Measurements from ENCODE around the gene EHD4.
A peak's percentile ranks its signal among the peaks of the same experiment; 100 is the strongest.

The EHD4 gene

GRCh38 chr15:41949401-41950126 lies 22.8 kb downstream of the EHD4 start:
- CTCF ChIA-PET: no interaction called here

GRCh38 chr15:41948490-41948889 lies 23.9 kb downstream of the EHD4 start:
- H3K9me3 ChIP-seq (ENCODE audit: control insufficient read depth, insufficient read depth, low read depth, low read length): no peaks in the 10 kb centered on the region
- ChIA-PET POLR2A (no interaction called here), CTCF (interaction anchor here (0.6 kb wide), 1 partner anchor 459 kb away, joined by 5 read pairs; no protein-coding TSS in a partner anchor)
- no peak overlapping the region for H3K27ac ChIP-seq (ENCODE audit: extremely low read depth, low read depth, low read length)
- no peak overlapping the region for H3K4me3 ChIP-seq (ENCODE audit: low read depth, low read length)
- no peak for TF ChIP-seq ZNF792 (tag by site-specific recombination; IDR thresholded peaks at IDR 0.05)
- no peak for TF ChIP-seq ZBTB1 (tag by site-specific recombination; IDR thresholded peaks at IDR 0.05)
- TF ChIP-seq, protein P1, sequence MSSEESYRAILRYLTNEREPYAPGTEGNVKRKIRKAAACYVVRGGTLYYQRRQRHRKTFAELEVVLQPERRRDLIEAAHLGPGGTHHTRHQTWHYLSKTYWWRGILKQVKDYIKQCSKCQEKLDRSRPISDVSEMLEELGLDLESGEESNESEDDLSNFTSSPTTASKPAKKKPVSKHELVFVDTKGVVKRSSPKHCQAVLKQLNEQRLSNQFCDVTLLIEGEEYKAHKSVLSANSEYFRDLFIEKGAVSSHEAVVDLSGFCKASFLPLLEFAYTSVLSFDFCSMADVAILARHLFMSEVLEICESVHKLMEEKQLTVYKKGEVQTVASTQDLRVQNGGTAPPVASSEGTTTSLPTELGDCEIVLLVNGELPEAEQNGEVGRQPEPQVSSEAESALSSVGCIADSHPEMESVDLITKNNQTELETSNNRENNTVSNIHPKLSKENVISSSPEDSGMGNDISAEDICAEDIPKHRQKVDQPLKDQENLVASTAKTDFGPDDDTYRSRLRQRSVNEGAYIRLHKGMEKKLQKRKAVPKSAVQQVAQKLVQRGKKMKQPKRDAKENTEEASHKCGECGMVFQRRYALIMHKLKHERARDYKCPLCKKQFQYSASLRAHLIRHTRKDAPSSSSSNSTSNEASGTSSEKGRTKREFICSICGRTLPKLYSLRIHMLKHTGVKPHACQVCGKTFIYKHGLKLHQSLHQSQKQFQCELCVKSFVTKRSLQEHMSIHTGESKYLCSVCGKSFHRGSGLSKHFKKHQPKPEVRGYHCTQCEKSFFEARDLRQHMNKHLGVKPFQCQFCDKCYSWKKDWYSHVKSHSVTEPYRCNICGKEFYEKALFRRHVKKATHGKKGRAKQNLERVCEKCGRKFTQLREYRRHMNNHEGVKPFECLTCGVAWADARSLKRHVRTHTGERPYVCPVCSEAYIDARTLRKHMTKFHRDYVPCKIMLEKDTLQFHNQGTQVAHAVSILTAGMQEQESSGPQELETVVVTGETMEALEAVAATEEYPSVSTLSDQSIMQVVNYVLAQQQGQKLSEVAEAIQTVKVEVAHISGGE (tag by site-specific recombination; conservative IDR thresholded peaks at IDR 0.05; ENCODE audit: low read depth): no peak
- peaks cover 3 to 9% of the 10 kb centered on the region in 2 experiments; a peak in 2 of 3 replicates for H3K36me3 ChIP-seq (ENCODE audit: control insufficient read depth in 2 of 2, insufficient read depth in 1 of 2, low read length in 2 of 2)
- H3K4me1 ChIP-seq (ENCODE audit: control insufficient read depth, insufficient read depth, low read length): no peaks in the 10 kb centered on the region

More at GRCh38 chr15:41949401-41950126, 22.8 kb downstream of the EHD4 start:
- Histone ChIP-seq H3K4me1 (ENCODE audit: control insufficient read depth, insufficient read depth, low read length) (no peaks in the 10 kb centered on the region), H3K4me3 (ENCODE audit: low read depth, low read length) (no peak overlapping the region), H3K9me3 (ENCODE audit: control insufficient read depth, insufficient read depth, low read depth, low read length) (no peaks in the 10 kb centered on the region), H3K27ac (ENCODE audit: extremely low read depth, low read depth, low read length) (no peak overlapping the region), H3K36me3 (ENCODE audit: control insufficient read depth in 2 of 2, insufficient read depth in 1 of 2, low read length in 2 of 2) (peaks cover 3 to 9% of the 10 kb centered on the region in 2 experiments; a peak in 2 of 3 replicates)
- TF ChIP-seq ZNF146 (tag by site-specific recombination; IDR thresholded peaks at IDR 0.05) (no peak), EGR2 (tag by site-specific recombination; IDR thresholded peaks at IDR 0.05; ENCODE audit: low read depth) (no peak), SCRT1 (tag by site-specific recombination; IDR thresholded peaks at IDR 0.05; ENCODE audit: borderline replicate concordance) (no peak), ZNF133 (tag by site-specific recombination; IDR thresholded peaks at IDR 0.05) (no peak), ZNF600 (tag by site-specific recombination; IDR thresholded peaks at IDR 0.05) (no peak), ZNF132 (tag by site-specific recombination; IDR thresholded peaks at IDR 0.05; ENCODE audit: borderline replicate concordance) (no peak), SP3 (tag by site-specific recombination; IDR thresholded peaks at IDR 0.05) (no peak), HOXD13 (CRISPR knock-in tag; IDR thresholded peaks at IDR 0.05; ENCODE audit: borderline replicate concordance) (no peak), ZNF426 (tag by site-specific recombination; IDR thresholded peaks at IDR 0.05) (no peak), ZSCAN18 (tag by site-specific recombination; IDR thresholded peaks at IDR 0.05) (no peak)
- TF ChIP-seq, protein P2, sequence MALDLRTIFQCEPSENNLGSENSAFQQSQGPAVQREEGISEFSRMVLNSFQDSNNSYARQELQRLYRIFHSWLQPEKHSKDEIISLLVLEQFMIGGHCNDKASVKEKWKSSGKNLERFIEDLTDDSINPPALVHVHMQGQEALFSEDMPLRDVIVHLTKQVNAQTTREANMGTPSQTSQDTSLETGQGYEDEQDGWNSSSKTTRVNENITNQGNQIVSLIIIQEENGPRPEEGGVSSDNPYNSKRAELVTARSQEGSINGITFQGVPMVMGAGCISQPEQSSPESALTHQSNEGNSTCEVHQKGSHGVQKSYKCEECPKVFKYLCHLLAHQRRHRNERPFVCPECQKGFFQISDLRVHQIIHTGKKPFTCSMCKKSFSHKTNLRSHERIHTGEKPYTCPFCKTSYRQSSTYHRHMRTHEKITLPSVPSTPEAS (tag by site-specific recombination; IDR thresholded peaks at IDR 0.05): no peak
- POLR2A ChIA-PET: no interaction called here

DNA sequence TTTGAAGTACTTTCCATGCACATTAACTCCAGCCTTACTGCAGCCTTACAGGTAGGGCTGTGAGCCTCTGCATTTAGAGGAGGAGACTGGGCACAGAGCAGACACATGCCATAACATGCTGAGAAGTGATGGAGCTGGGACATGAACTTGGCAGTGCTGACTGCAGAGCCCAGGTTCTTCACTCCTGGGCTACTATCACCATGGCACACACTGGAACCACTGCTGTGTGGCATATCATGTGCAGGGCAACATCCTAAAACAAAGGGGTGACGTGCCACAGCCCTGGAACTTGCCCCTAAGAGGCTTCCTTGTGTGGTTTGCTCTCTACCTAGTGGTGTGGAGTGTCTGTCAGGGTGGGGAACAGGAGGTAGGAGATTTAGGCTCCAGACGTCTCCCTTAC lies 25.4 kb downstream of the EHD4 start:
- H3K9me3 ChIP-seq (ENCODE audit: control insufficient read depth, insufficient read depth, low read depth, low read length): no peaks in the 10 kb centered on the region
- H3K36me3 ChIP-seq (ENCODE audit: control insufficient read depth in 2 of 2, insufficient read depth in 1 of 2, low read length in 2 of 2): peaks cover 0 to 9% of the 10 kb centered on the region in 2 experiments; a peak in 1 of 3 replicates
- H3K27ac ChIP-seq (ENCODE audit: extremely low read depth, low read depth, low read length): no peak overlapping the region
- TF ChIP-seq TRIM28 (IDR thresholded peaks at IDR 0.05; ENCODE audit: borderline replicate concordance, low read length) (no peak), ZNF600 (tag by site-specific recombination; IDR thresholded peaks at IDR 0.05) (peak; percentile 71), ZNF585B (tag by site-specific recombination; IDR thresholded peaks at IDR 0.05) (no peak), ZNF555 (tag by site-specific recombination; conservative IDR thresholded peaks at IDR 0.05) (no peak), ZFP37 (tag by site-specific recombination; IDR thresholded peaks at IDR 0.05) (no peak)
- TF ChIP-seq, protein P3, sequence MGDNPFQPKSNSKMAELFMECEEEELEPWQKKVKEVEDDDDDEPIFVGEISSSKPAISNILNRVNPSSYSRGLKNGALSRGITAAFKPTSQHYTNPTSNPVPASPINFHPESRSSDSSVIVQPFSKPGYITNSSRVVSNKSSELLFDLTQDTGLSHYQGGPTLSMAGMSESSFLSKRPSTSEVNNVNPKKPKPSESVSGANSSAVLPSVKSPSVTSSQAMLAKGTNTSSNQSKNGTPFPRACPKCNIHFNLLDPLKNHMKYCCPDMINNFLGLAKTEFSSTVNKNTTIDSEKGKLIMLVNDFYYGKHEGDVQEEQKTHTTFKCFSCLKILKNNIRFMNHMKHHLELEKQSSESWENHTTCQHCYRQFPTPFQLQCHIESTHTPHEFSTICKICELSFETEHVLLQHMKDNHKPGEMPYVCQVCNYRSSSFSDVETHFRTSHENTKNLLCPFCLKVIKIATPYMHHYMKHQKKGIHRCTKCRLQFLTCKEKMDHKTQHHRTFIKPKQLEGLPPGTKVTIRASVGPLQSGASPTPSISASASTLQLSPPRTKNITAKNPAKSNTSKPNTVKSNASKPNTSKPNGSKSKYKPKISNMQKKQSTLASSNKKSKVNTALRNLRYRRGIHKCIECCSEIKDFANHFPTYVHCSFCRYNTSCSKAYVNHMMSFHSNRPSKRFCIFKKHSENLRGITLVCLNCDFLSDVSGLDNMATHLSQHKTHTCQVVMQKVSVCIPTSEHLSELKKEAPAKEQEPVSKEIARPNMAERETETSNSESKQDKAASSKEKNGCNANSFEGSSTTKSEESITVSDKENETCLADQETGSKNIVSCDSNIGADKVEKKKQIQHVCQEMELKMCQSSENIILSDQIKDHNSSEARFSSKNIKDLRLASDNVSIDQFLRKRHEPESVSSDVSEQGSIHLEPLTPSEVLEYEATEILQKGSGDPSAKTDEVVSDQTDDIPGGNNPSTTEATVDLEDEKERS (tag by site-specific recombination; IDR thresholded peaks at IDR 0.05): no peak
- POLR2A ChIA-PET: no interaction called here
- H3K4me1 ChIP-seq (ENCODE audit: control insufficient read depth, insufficient read depth, low read length): no peaks in the 10 kb centered on the region
- no peak overlapping the region for H3K4me3 ChIP-seq (ENCODE audit: low read depth, low read length)
- CTCF ChIA-PET: no interaction called here

All from HEK293 (cell line).